B cell (primary cell): ENCODE measurements around the gene MTCL1. TPM values are rescaled to one million over a fixed set of nuclear protein-coding genes. Genes with fewer than 3 reads are reported as not detected.

Source experiments
- ATAC-seq: fragments of 200-7000 bp; cut with Tn5 transposase; one replicate; pipeline ENCODE4 v1.10.0; 2021; ENCODE audit warnings: low read depth, mild to moderate bottlenecking, moderate number of reproducible peaks, moderate library complexity
- CTCF ChIA-PET: fragments of 350-600 bp; sonication (Branson Sonifier 250); formaldehyde crosslinking; loops from one replicate; lab custom pipeline; 2021; ENCODE audit warnings: antibody characterized with exemption, inconsistent platforms; lab: Charles Lee
- POLR2A ChIA-PET: fragments of 350-600 bp; sonication (Branson Sonifier 250); formaldehyde crosslinking; loops from one replicate; lab custom pipeline; 2021; ENCODE audit warnings: antibody characterized with exemption; lab: Charles Lee
- DNase-seq: peaks from one replicate; pipeline ENCODE4 v3.0.0; 2013
- H2AFZ ChIP-seq: 2 replicates; pipeline ENCODE4 v1.6.1; 2012; ENCODE audit warnings: mild to moderate bottlenecking, low read depth, low read length; ENCODE audit not compliant: insufficient read depth, poor library complexity, severe bottlenecking
- H3K27ac ChIP-seq, 2 donors: 1 replicate in 1 of 2; 2 replicates in 1 of 2; pipeline ENCODE4 v1.5.1; 2012 to 2013; ENCODE audit warnings: low read length in 2 of 2, mild to moderate bottlenecking in 2 of 2, moderate library complexity in 1 of 2
- H3K27me3 ChIP-seq, 4 experiments: fragments of 200-600 bp in 1 of 4; sonication (generic) in 1 of 4; replicated peaks in 1 of 4; 1 replicate in 2 of 4; 2 replicates in 2 of 4; pipeline versions ENCODE4 v1.6.1 to v1.7.0; 2013 to 2016; ENCODE audit warnings: low read length in 3 of 4, mild to moderate bottlenecking in 2 of 4, mixed read lengths in 1 of 4, moderate library complexity in 1 of 4; ENCODE audit not compliant: insufficient read depth in 4 of 4, control insufficient read depth in 3 of 4; ENCODE audit errors: control extremely low read depth in 1 of 4
- H3K36me3 ChIP-seq, 2 experiments: replicated peaks in 1 of 2; 1 replicate in 1 of 2; 2 replicates in 1 of 2; pipeline versions ENCODE4 v1.6.1 to v1.7.1; 2013; ENCODE audit warnings: low read length in 1 of 2; ENCODE audit not compliant: insufficient read depth in 2 of 2, control insufficient read depth in 1 of 2; ENCODE audit errors: control extremely low read depth in 1 of 2, extremely low read depth in 1 of 2
- H3K4me1 ChIP-seq, 2 donors: fragments of 200-600 bp in 1 of 2; sonication (generic) in 1 of 2; 1 replicate in 1 of 2; 2 replicates in 1 of 2; pipeline versions ENCODE4 v1.5.1 to v1.6.1; 2013 to 2017; ENCODE audit warnings: low read length in 2 of 2; ENCODE audit not compliant: control insufficient read depth in 2 of 2, insufficient read depth in 2 of 2
- H3K4me2 ChIP-seq: replicated peaks from 2 replicates; pipeline ENCODE3; 2012; ENCODE audit warnings: mild to moderate bottlenecking, low read depth, low read length; ENCODE audit not compliant: poor library complexity, severe bottlenecking
- H3K4me3 ChIP-seq, 5 experiments: fragments of 200-600 bp in 1 of 5; sonication (generic) in 1 of 5; 1 replicate in 3 of 5; 2 replicates in 2 of 5; pipeline versions ENCODE4 v1.5.1 to v1.7.0; 2011 to 2016; ENCODE audit warnings: low read length in 4 of 5, mild to moderate bottlenecking in 4 of 5, low read depth in 2 of 5, control low read depth in 1 of 5, moderate library complexity in 1 of 5; ENCODE audit not compliant: insufficient read depth in 1 of 5; ENCODE audit errors: control extremely low read depth in 1 of 5, extremely low read depth in 1 of 5
- H3K79me2 ChIP-seq: fragments of 200-600 bp; sonication (generic); one replicate; pipeline ENCODE4 v1.6.0; 2016; ENCODE audit warnings: low read length; ENCODE audit not compliant: control insufficient read depth, insufficient read depth
- H3K9ac ChIP-seq: fragments of 200-600 bp; sonication (generic); 2 replicates; pipeline ENCODE4 v1.6.1; 2017; ENCODE audit warnings: mild to moderate bottlenecking, low read length, moderate library complexity
- H3K9me3 ChIP-seq, 3 donors: one replicate each; pipeline versions ENCODE4 v1.6.1 to v1.7.1; 2013; ENCODE audit warnings: low read length in 2 of 3; ENCODE audit not compliant: control insufficient read depth in 2 of 3, insufficient read depth in 1 of 3; ENCODE audit errors: control extremely low read depth in 1 of 3
- H4K20me1 ChIP-seq: 2 replicates; pipeline ENCODE4 v1.6.0; 2012; ENCODE audit warnings: mild to moderate bottlenecking, low read length; ENCODE audit not compliant: insufficient read depth, control insufficient read depth, poor library complexity, severe bottlenecking
- H3K27ac Mint-ChIP-seq: one replicate; pipeline ENCODE4 v1.8.0; 2021; ENCODE audit warnings: mixed read lengths
- H3K27me3 Mint-ChIP-seq: one replicate; pipeline ENCODE4 v1.8.0; 2021; ENCODE audit warnings: mixed read lengths
- H3K4me1 Mint-ChIP-seq: one replicate; pipeline ENCODE4 v1.8.0; 2021; ENCODE audit warnings: mixed read lengths
- H3K4me3 Mint-ChIP-seq: one replicate; pipeline ENCODE4 v1.8.0; 2021; ENCODE audit warnings: mixed read lengths
- H3K9me3 Mint-ChIP-seq: one replicate; pipeline ENCODE4 v1.8.0; 2022; ENCODE audit warnings: mixed read lengths; ENCODE audit not compliant: insufficient read depth
- CTCF ChIP-seq: fragments of 200-600 bp; IDR thresholded peaks from one replicate; pipeline ENCODE4 v1.8.0; 2022; ENCODE audit warnings: antibody characterized with exemption, mild to moderate bottlenecking
- EZH2 ChIP-seq: IDR thresholded peaks from 2 replicates; pipeline ENCODE4 v1.6.1; 2012; ENCODE audit warnings: borderline replicate concordance, low read depth, mild to moderate bottlenecking, moderate library complexity, low read length; ENCODE audit not compliant: insufficient read depth, poor library complexity, severe bottlenecking
- WGBS: methylation state at CpG from one replicate; pipeline ENCODE4 v1.1.5; 2013; ENCODE audit warnings: missing lambda C conversion rate; ENCODE audit not compliant: insufficient coverage; 5-methylcytosine and 5-hydroxymethylcytosine counted together
- intact Hi-C: fragments of 100-400 bp; cut with micrococcal nuclease; formaldehyde crosslinking; loops from one replicate; pipeline ENCODE4 v1.10.0; 2022
- polyA plus RNA-seq: library from polyadenylated mRNA; depleted of rRNA; stranded (reverse); fragments of >200 nt; gene quantifications from 2 replicates; pipeline ENCODE4 v1.2.3, GENCODE V29; 2012
- total RNA-seq, 2 donors: library from RNA; stranded (reverse); fragments of 120-200 nt in 1 of 2; gene quantifications; 1 replicate in 1 of 2; 2 replicates in 1 of 2; pipeline versions ENCODE4 v1.2.3 to v1.2.4, GENCODE V29; 2013 to 2022

The MTCL1 gene
- total and polyA plus RNA-seq, 2 donors (not counting 1 experiment from before 2014, with no cell fraction given) = 2.7 to 5.8 TPM

- peaks cover 0 to 2% (median 0%) of the 10 kb centered on the region in 4 experiments for H3K27me3 ChIP-seq
- peaks cover 0 to 2% (median 0%) of the 10 kb centered on the region in 3 donors for H3K9me3 ChIP-seq
- no peaks in the 10 kb centered on the region for H3K4me1 ChIP-seq
- H3K27ac ChIP-seq = no peak overlapping the region
- no peaks in the 10 kb centered on the region for H3K9me3 Mint-ChIP-seq
- DNase-seq (no peak), ATAC-seq (no peak)
- no peak overlapping the region for H3K4me2 ChIP-seq
- ChIA-PET CTCF (no interaction called here), POLR2A (no interaction called here)
- no peak overlapping the region for H2AFZ ChIP-seq
- H3K9ac ChIP-seq = no peak overlapping the region
- H3K4me3 ChIP-seq = no peak overlapping the region
- TF ChIP-seq CTCF (no peak), EZH2 (no peak)
- no peaks in the 10 kb centered on the region for H3K27me3 Mint-ChIP-seq
- H4K20me1 ChIP-seq = no peaks in the 10 kb centered on the region
- H3K27ac Mint-ChIP-seq = no peak overlapping the region
- WGBS = 75% methylated on average over 4 of the region's 5 CpGs
- no peaks in the 10 kb centered on the region for H3K79me2 ChIP-seq
- H3K36me3 ChIP-seq = no peaks in the 10 kb centered on the region
- no peak overlapping the region for H3K4me3 Mint-ChIP-seq
- intact Hi-C loops = no loop called here
- H3K4me1 Mint-ChIP-seq = no peaks in the 10 kb centered on the region
These were observed 164.3 kb downstream of the MTCL1 start for GRCh38 chr18:8869696-8870095.

GRCh38 chr18:8870528-8870927 is 165.2 kb downstream of the MTCL1 start:
- no peak for ATAC-seq
- POLR2A ChIA-PET = no interaction called here
- CTCF ChIA-PET = interaction anchor here (0.6 to 1.6 kb wide), 2 partner anchors 118 to 318 kb away, joined by 3 to 4 read pairs; no protein-coding TSS in a partner anchor
- no peaks in the 10 kb centered on the region for H3K9me3 ChIP-seq
- no peak overlapping the region for H3K4me2 ChIP-seq
- H2AFZ ChIP-seq = no peak overlapping the region
- Mint-ChIP-seq H3K4me3 (no peak overlapping the region), H3K27me3 (no peaks in the 10 kb centered on the region), H3K9me3 (no peaks in the 10 kb centered on the region), H3K4me1 (no peaks in the 10 kb centered on the region), H3K27ac (no peak overlapping the region)
- intact Hi-C loops = no loop called here
- 90% methylated on average over 3 of the region's 5 CpGs for WGBS
- H3K27ac ChIP-seq = no peak overlapping the region
- no peak overlapping the region for H3K9ac ChIP-seq
- no peak overlapping the region for H3K4me3 ChIP-seq
- H3K36me3 ChIP-seq = no peaks in the 10 kb centered on the region
- DNase-seq = no peak
- no peaks in the 10 kb centered on the region for H3K79me2 ChIP-seq
- no peak for TF ChIP-seq CTCF
- no peak for TF ChIP-seq EZH2
- H3K4me1 ChIP-seq = no peaks in the 10 kb centered on the region
- H3K27me3 ChIP-seq = peaks cover 0 to 6% (median 1%) of the 10 kb centered on the region in 4 experiments
- H4K20me1 ChIP-seq = no peaks in the 10 kb centered on the region
